Common myeloid progenitor, CD34-positive (primary cell): Measurements from ENCODE around the gene CDRT4.

Experiments used
- CTCF ChIA-PET: fragments of 350-600 bp; sonication (Branson Sonifier 250); formaldehyde crosslinking; loops from one replicate; lab custom pipeline; 2021; ENCODE audit warnings: antibody characterized with exemption; lab: Charles Lee
- POLR2A ChIA-PET: fragments of 350-600 bp; sonication (Branson Sonifier 250); formaldehyde crosslinking; loops from one replicate; lab custom pipeline; 2021; ENCODE audit warnings: antibody characterized with exemption; lab: Charles Lee
- DNase-seq, 3 donors: peaks; one replicate each; pipeline versions ENCODE4 v3.0.0 to v3.0.0-alpha.2; 2013
- H3K27ac ChIP-seq, 2 experiments: 1 replicate in 1 of 2; 2 replicates in 1 of 2; pipeline ENCODE4 v1.7.0; 2013; ENCODE audit warnings: inconsistent platforms in 2 of 2, low read length in 2 of 2, mild to moderate bottlenecking in 2 of 2, low read depth in 1 of 2, moderate library complexity in 1 of 2; ENCODE audit not compliant: severe bottlenecking in 2 of 2, insufficient read depth in 1 of 2, poor library complexity in 1 of 2
- H3K27me3 ChIP-seq, 5 experiments: replicated peaks in 2 of 5; 1 replicate in 3 of 5; 2 replicates in 2 of 5; pipeline versions ENCODE4 v1.6.1 to v1.7.0; 2013; ENCODE audit warnings: low read length in 4 of 5, mild to moderate bottlenecking in 2 of 5, moderate library complexity in 2 of 5, inconsistent platforms in 1 of 5; ENCODE audit not compliant: insufficient read depth in 5 of 5, control insufficient read depth in 4 of 5
- H3K36me3 ChIP-seq, 4 experiments: 1 replicate in 2 of 4; 2 replicates in 2 of 4; pipeline versions ENCODE4 v1.6.1 to v1.7.0; 2013; ENCODE audit warnings: low read length in 3 of 4, control low read depth in 1 of 4, mild to moderate bottlenecking in 1 of 4; ENCODE audit not compliant: control insufficient read depth in 4 of 4, insufficient read depth in 4 of 4
- H3K4me1 ChIP-seq, 4 experiments: 1 replicate in 3 of 4; 2 replicates in 1 of 4; pipeline versions ENCODE4 v1.6.1 to v1.7.1; 2013; ENCODE audit warnings: low read length in 3 of 4, mild to moderate bottlenecking in 3 of 4, control low read depth in 1 of 4, inconsistent platforms in 1 of 4, moderate library complexity in 1 of 4; ENCODE audit not compliant: control insufficient read depth in 4 of 4, insufficient read depth in 4 of 4; ENCODE audit errors: control extremely low read depth in 1 of 4
- H3K4me3 ChIP-seq, 7 experiments: 1 replicate in 4 of 7; 2 replicates in 3 of 7; pipeline versions ENCODE4 v1.5.1 to v1.7.0; 2013; ENCODE audit warnings: mild to moderate bottlenecking in 7 of 7, low read length in 6 of 7, moderate library complexity in 6 of 7, inconsistent platforms in 2 of 7, low read depth in 2 of 7, control low read depth in 1 of 7; ENCODE audit not compliant: insufficient read depth in 4 of 7, control insufficient read depth in 1 of 7; ENCODE audit errors: extremely low read depth in 1 of 7
- H3K9me3 ChIP-seq, 5 experiments: 1 replicate in 4 of 5; 2 replicates in 1 of 5; pipeline versions ENCODE4 v1.6.1 to v1.7.1; 2013; ENCODE audit warnings: low read length in 4 of 5, mild to moderate bottlenecking in 2 of 5, inconsistent platforms in 1 of 5, low read depth in 1 of 5, moderate library complexity in 1 of 5; ENCODE audit not compliant: control insufficient read depth in 4 of 5, insufficient read depth in 2 of 5; ENCODE audit errors: control extremely low read depth in 1 of 5
- WGBS: methylation state at CpG from one replicate; pipeline ENCODE4 v1.1.5; 2013; ENCODE audit not compliant: insufficient coverage; 5-methylcytosine and 5-hydroxymethylcytosine counted together

Gene CDRT4

DNA sequence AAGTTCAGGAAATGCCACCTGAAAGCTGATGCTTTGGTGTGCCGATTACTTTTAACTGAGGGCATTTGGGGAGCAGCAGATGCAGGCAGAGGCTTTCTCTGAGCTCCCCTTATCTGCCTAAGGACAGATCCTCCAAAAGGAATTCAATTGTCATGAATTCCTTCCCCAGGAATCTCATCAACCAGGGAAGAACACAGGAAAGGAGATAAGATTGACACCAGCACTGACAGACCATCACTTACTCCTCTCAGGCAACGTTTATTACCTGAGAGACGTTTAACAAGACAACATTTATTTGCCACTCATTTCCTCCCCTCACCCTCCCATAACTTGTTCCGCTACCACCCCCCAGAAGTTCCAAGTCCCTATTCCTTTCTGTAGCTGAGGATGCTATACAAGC is 17.6 kb upstream of the CDRT4 start:
- Histone ChIP-seq H3K27me3 (no peaks in the 10 kb centered on the region), H3K4me3 (no peak overlapping the region), H3K4me1 (peaks cover 0 to 3% (median 2%) of the 10 kb centered on the region in 4 experiments), H3K36me3 (peaks cover 0 to 2% (median under 1%) of the 10 kb centered on the region in 4 experiments), H3K27ac (no peak overlapping the region), H3K9me3 (no peaks in the 10 kb centered on the region)
- CTCF ChIA-PET = no interaction called here
- DNase-seq = no peak
- POLR2A ChIA-PET = no interaction called here
- WGBS = 77% methylated on average over 4 of the region's 4 CpGs

GRCh38 chr17:15483431-15483830 is 16.0 kb upstream of the CDRT4 start:
- no peak overlapping the region for H3K27ac ChIP-seq
- H3K27me3 ChIP-seq = no peaks in the 10 kb centered on the region
- DNase-seq = no peak
- H3K36me3 ChIP-seq = peaks cover 0 to 2% (median under 1%) of the 10 kb centered on the region in 4 experiments
- POLR2A ChIA-PET = no interaction called here
- H3K4me1 ChIP-seq = peaks cover 0 to 5% (median 1%) of the 10 kb centered on the region in 4 experiments
- no peak overlapping the region for H3K4me3 ChIP-seq
- H3K9me3 ChIP-seq = no peaks in the 10 kb centered on the region
- CTCF ChIA-PET = no interaction called here
- WGBS = 83% methylated on average over 2 of the region's 4 CpGs

DNA sequence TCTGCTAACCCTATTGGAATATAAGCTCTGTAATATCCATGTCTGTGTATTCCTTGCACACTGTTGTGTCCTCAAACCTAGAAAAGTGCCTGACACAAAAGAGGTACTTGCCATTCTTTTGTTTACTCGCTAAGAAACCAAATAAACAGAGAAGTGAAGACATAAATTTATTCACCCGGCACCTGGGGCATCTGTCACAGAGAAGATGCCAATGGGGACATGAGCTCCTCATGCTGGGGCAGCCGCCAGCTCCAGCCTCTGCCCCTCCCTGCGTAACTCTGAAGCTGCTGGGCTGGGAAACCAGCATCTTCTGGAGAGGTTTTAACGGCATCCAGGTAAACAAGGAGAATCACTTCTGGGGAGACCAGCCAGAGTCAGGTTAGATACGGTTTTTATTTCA is 15.1 kb upstream of the CDRT4 start:
- Histone ChIP-seq H3K27me3 (no peaks in the 10 kb centered on the region), H3K4me1 (peaks cover 0 to 5% (median 1%) of the 10 kb centered on the region in 4 experiments), H3K36me3 (peaks cover 0 to 2% (median under 1%) of the 10 kb centered on the region in 4 experiments), H3K9me3 (no peaks in the 10 kb centered on the region), H3K27ac (no peak overlapping the region), H3K4me3 (no peak overlapping the region)
- no peak for DNase-seq
- ChIA-PET POLR2A (no interaction called here), CTCF (interaction anchor here (2.7 kb wide), 1 partner anchor 21 kb away, joined by 13 read pairs; no protein-coding TSS in a partner anchor)
- 100% methylated on average over 4 of the region's 6 CpGs for WGBS

GRCh38 chr17:15481481-15481880 is 14.1 kb upstream of the CDRT4 start:
- no peak for DNase-seq
- no peak overlapping the region for H3K27ac ChIP-seq
- WGBS = 94% methylated on average over 6 of the region's 6 CpGs
- no peaks in the 10 kb centered on the region for H3K36me3 ChIP-seq
- ChIA-PET CTCF (interaction anchor here (2.7 kb wide), 1 partner anchor 22 kb away, joined by 13 read pairs; no protein-coding TSS in a partner anchor), POLR2A (no interaction called here)
- peaks cover 0 to 5% (median 1%) of the 10 kb centered on the region in 4 experiments for H3K4me1 ChIP-seq
- no peaks in the 10 kb centered on the region for H3K9me3 ChIP-seq
- no peaks in the 10 kb centered on the region for H3K27me3 ChIP-seq
- H3K4me3 ChIP-seq = no peak overlapping the region

DNA sequence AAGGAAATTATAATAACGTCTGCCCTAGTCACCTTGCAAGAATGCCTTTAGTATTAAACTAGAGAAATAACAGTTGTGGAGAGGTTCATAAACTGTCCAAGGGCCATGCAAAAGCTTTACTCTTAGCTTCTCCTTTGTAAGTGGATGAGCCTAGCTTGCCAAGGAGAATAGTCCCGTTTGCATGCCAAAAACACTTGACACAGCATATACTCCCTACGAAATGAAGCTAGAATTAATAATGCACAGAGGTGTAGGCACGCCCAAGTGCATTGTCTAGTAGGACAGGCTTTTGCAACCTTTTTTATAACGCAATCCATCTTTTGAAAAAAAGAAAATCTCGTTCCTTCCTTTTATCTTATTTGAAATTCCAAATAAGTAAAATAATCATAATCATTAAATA is 12.8 kb upstream of the CDRT4 start:
- Histone ChIP-seq H3K4me3 (no peak overlapping the region), H3K4me1 (peaks cover 0 to 5% (median 1%) of the 10 kb centered on the region in 4 experiments), H3K27me3 (no peaks in the 10 kb centered on the region), H3K9me3 (no peaks in the 10 kb centered on the region), H3K36me3 (no peaks in the 10 kb centered on the region), H3K27ac (no peak overlapping the region)
- DNase-seq = no peak
- ChIA-PET POLR2A (interaction anchor here (0.6 kb wide), 1 partner anchor 411 kb away, joined by 3 read pairs; no protein-coding TSS in a partner anchor), CTCF (interaction anchor here (2.7 kb wide), 1 partner anchor 24 kb away, joined by 13 read pairs; no protein-coding TSS in a partner anchor)
- 95% methylated on average over 3 of the region's 6 CpGs for WGBS

DNA sequence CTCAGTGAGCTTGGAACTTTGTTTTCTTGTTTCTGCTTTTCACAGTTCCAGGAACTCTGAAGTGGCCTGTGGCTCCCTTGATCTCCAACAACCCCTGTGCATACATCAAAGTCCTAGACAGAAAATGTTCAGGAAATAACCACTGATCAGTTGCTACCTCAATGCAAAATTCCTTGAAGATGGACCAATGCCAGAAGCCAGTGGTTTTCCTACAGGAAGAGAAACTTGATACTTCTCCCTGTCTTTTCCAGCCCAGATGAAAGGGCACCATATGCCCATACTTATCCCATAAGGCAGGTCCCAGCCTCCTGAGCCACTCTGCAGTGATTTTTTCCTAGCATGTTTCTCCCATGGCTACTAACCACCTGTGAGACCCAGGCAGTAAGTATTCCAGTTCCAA is 12.3 kb upstream of the CDRT4 start:
- Histone ChIP-seq H3K9me3 (no peaks in the 10 kb centered on the region), H3K27me3 (no peaks in the 10 kb centered on the region), H3K4me3 (no peak overlapping the region), H3K4me1 (peaks cover 0 to 5% (median 1%) of the 10 kb centered on the region in 4 experiments), H3K36me3 (no peaks in the 10 kb centered on the region), H3K27ac (no peak overlapping the region)
- ChIA-PET CTCF (interaction anchor here (2.7 kb wide), 1 partner anchor 24 kb away, joined by 13 read pairs; no protein-coding TSS in a partner anchor), POLR2A (no interaction called here)
- DNase-seq = no peak

DNA sequence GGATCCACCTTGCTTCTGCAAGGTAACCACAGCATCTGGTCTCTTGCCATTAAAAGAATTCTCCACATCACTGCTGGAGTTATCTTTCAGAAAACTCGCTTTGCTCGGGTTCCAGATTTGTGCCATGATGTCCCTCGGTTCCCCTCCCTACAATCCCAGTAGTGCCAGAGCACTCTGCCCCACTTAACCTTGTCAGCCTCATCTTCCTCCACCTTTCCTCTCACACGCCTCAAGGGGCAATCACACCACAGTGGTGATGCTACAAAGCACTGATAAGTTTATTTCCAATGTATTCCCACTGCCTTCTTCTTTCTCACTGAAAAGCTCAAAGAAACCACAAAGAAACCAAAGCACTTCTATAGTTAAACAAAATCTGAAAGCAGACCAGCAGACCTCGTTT is 11.4 kb upstream of the CDRT4 start:
- no peak for DNase-seq
- Histone ChIP-seq H3K36me3 (no peaks in the 10 kb centered on the region), H3K9me3 (no peaks in the 10 kb centered on the region), H3K27me3 (no peaks in the 10 kb centered on the region), H3K27ac (no peak overlapping the region), H3K4me3 (no peak overlapping the region), H3K4me1 (peaks cover 0 to 5% (median 1%) of the 10 kb centered on the region in 4 experiments)
- CTCF ChIA-PET = interaction anchor here (1.2 kb wide), 1 partner anchor 24 kb away, joined by 3 read pairs; no protein-coding TSS in a partner anchor
- WGBS = 100% methylated on average over 3 of the region's 5 CpGs
- POLR2A ChIA-PET = no interaction called here
